ENCODE results near the gene MFAP3.
"Not testable (repeated sequence)": the region's sequence is repeated elsewhere in the genome, so short reads cannot be mapped to it uniquely, and the experiment has no call there.

Gene MFAP3

GRCh38 chr5:154015071-154015693 is 23.6 kb upstream of the MFAP3 start:
- H3K4me2 ChIP-seq (ENCODE audit: insufficient read depth, low read length): no peak overlapping the region
- TF ChIP-seq EZH2 (IDR thresholded peaks at IDR 0.05; ENCODE audit: borderline replicate concordance, low read depth, low read length, severe bottlenecking) (no peak), CTCF (IDR thresholded peaks at IDR 0.05; ENCODE audit: borderline replicate concordance, extremely low read depth, low read length, poor library complexity, severe bottlenecking) (no peak)

GRCh38 chr5:154018919-154019318 is 19.8 kb upstream of the MFAP3 start:
- not testable (repeated sequence) for H4K20me1 ChIP-seq (ENCODE audit: insufficient read depth, low read length); DNase-seq; H3K4me3 ChIP-seq (ENCODE audit: low read depth in 1 of 2, low read length in 2 of 2); H3K79me2 ChIP-seq (ENCODE audit: insufficient read depth, low read length); H3K27ac ChIP-seq (ENCODE audit: low read length); H3K27me3 ChIP-seq (ENCODE audit: insufficient read depth, low read length, poor library complexity); ATAC-seq (ENCODE audit: insufficient read depth, low read depth); H3K4me2 ChIP-seq (ENCODE audit: insufficient read depth, low read length); H3K9me3 ChIP-seq (ENCODE audit: insufficient read depth, low read length, severe bottlenecking); H3K9ac ChIP-seq (ENCODE audit: low read depth, low read length); H2AFZ ChIP-seq (ENCODE audit: low read depth, low read length); H3K4me1 ChIP-seq (ENCODE audit: insufficient read depth, low read length)
- peaks cover 16% of the 10 kb centered on the region; the same call in 1 of the 2 replicates for H3K36me3 ChIP-seq (ENCODE audit: insufficient read depth, low read length)

More at GRCh38 chr5:154015071-154015693, 23.6 kb upstream of the MFAP3 start:
- H2AFZ ChIP-seq (ENCODE audit: low read depth, low read length): no peak overlapping the region
- H3K36me3 ChIP-seq (ENCODE audit: insufficient read depth, low read length): peaks cover 17% of the 10 kb centered on the region; the same call in 1 of the 2 replicates
- no peaks in the 10 kb centered on the region for H3K79me2 ChIP-seq (ENCODE audit: insufficient read depth, low read length)
- H3K4me3 ChIP-seq (ENCODE audit: low read depth in 1 of 2, low read length in 2 of 2): no peak overlapping the region
- H3K4me1 ChIP-seq (ENCODE audit: insufficient read depth, low read length): no peaks in the 10 kb centered on the region
- ATAC-seq (ENCODE audit: insufficient read depth, low read depth) (no peak), DNase-seq (no peak)
- no peaks in the 10 kb centered on the region for H3K27me3 ChIP-seq (ENCODE audit: insufficient read depth, low read length, poor library complexity)
- H3K27ac ChIP-seq (ENCODE audit: low read length): no peak overlapping the region
- no peaks in the 10 kb centered on the region for H3K9me3 ChIP-seq (ENCODE audit: insufficient read depth, low read length, severe bottlenecking)
- H4K20me1 ChIP-seq (ENCODE audit: insufficient read depth, low read length): no peaks in the 10 kb centered on the region
- no peak overlapping the region for H3K9ac ChIP-seq (ENCODE audit: low read depth, low read length)

- no peak overlapping the region for H2AFZ ChIP-seq (ENCODE audit: low read depth, low read length)
- ATAC-seq (ENCODE audit: insufficient read depth, low read depth) (no peak), DNase-seq (no peak)
- H4K20me1 ChIP-seq (ENCODE audit: insufficient read depth, low read length): no peaks in the 10 kb centered on the region
- no peaks in the 10 kb centered on the region for H3K27me3 ChIP-seq (ENCODE audit: insufficient read depth, low read length, poor library complexity)
- H3K36me3 ChIP-seq (ENCODE audit: insufficient read depth, low read length): peaks cover 16% of the 10 kb centered on the region; the same call in 1 of the 2 replicates
- H3K4me2 ChIP-seq (ENCODE audit: insufficient read depth, low read length): no peak overlapping the region
- no peak overlapping the region for H3K4me3 ChIP-seq (ENCODE audit: low read depth in 1 of 2, low read length in 2 of 2)
- no peaks in the 10 kb centered on the region for H3K9me3 ChIP-seq (ENCODE audit: insufficient read depth, low read length, severe bottlenecking)
- TF ChIP-seq EZH2 (IDR thresholded peaks at IDR 0.05; ENCODE audit: borderline replicate concordance, low read depth, low read length, severe bottlenecking) (no peak), CTCF (IDR thresholded peaks at IDR 0.05; ENCODE audit: borderline replicate concordance, extremely low read depth, low read length, poor library complexity, severe bottlenecking) (no peak)
- no peaks in the 10 kb centered on the region for H3K4me1 ChIP-seq (ENCODE audit: insufficient read depth, low read length)
- no peak overlapping the region for H3K9ac ChIP-seq (ENCODE audit: low read depth, low read length)
- no peak overlapping the region for H3K27ac ChIP-seq (ENCODE audit: low read length)
- H3K79me2 ChIP-seq (ENCODE audit: insufficient read depth, low read length): no peaks in the 10 kb centered on the region
These were observed 12.8 kb upstream of the MFAP3 start for GRCh38 chr5:154025951-154026350.

- no peak overlapping the region for H3K9ac ChIP-seq (ENCODE audit: low read depth, low read length)
- peaks cover 5% of the 10 kb centered on the region for H3K79me2 ChIP-seq (ENCODE audit: insufficient read depth, low read length)
- peaks cover 6% of the 10 kb centered on the region for H3K4me1 ChIP-seq (ENCODE audit: insufficient read depth, low read length)
- H3K36me3 ChIP-seq (ENCODE audit: insufficient read depth, low read length): peaks cover 10% of the 10 kb centered on the region; the same call in 1 of the 2 replicates
- DNase-seq (no peak), ATAC-seq (ENCODE audit: insufficient read depth, low read depth) (no peak)
- no peak overlapping the region for H2AFZ ChIP-seq (ENCODE audit: low read depth, low read length)
- H3K9me3 ChIP-seq (ENCODE audit: insufficient read depth, low read length, severe bottlenecking): no peaks in the 10 kb centered on the region
- H3K27me3 ChIP-seq (ENCODE audit: insufficient read depth, low read length, poor library complexity): no peaks in the 10 kb centered on the region
- no peak for TF ChIP-seq EZH2 (IDR thresholded peaks at IDR 0.05; ENCODE audit: borderline replicate concordance, low read depth, low read length, severe bottlenecking)
- no peak for TF ChIP-seq CTCF (IDR thresholded peaks at IDR 0.05; ENCODE audit: borderline replicate concordance, extremely low read depth, low read length, poor library complexity, severe bottlenecking)
- H3K4me2 ChIP-seq (ENCODE audit: insufficient read depth, low read length): no peak overlapping the region
- H3K27ac ChIP-seq (ENCODE audit: low read length): no peak overlapping the region
- H3K4me3 ChIP-seq (ENCODE audit: low read depth in 1 of 2, low read length in 2 of 2): no peak overlapping the region
- no peaks in the 10 kb centered on the region for H4K20me1 ChIP-seq (ENCODE audit: insufficient read depth, low read length)
These were observed 6.8 kb upstream of the MFAP3 start for GRCh38 chr5:154031937-154032489.
